GM12801 (cell line): ENCODE measurements around the gene PRKD1.

Experiments
- CTCF ChIP-seq: IDR thresholded peaks from one replicate; pipeline ENCODE4 v1.5.1; 2011; ENCODE audit warnings: control low read depth; ENCODE audit not compliant: insufficient read length; ENCODE audit errors: extremely low read depth

PRKD1 gene

GRCh38 chr14:29587046-29587445, 340.6 kb downstream of the PRKD1 start:
- TF ChIP-seq CTCF, result no peak

DNA sequence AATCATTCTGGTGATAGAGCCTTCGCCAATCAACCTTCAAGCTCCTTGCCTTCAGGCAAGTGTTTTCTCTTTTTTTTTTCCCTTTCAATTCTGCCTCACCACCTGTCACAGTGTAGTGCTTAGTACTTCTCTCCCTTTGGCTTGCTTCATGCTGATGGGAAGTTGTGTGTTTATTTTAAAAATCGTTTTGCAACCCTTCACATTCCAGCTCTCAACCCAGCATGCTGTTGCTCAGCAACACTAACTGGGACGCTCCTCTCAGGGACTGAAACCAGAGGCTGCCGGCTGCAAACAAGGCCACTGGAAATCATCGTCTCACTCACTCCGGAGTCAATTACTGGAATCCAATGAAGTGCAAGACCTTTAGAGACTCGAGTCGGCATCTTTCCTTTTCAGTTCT, 342.7 kb downstream of the PRKD1 start:
- TF ChIP-seq CTCF, result no peak

- TF ChIP-seq CTCF, result no peak
Measured at GRCh38 chr14:29580763-29581162, 346.9 kb downstream of the PRKD1 start.

- no peak for TF ChIP-seq CTCF
Measured at GRCh38 chr14:29579838-29580237, 347.8 kb downstream of the PRKD1 start.

DNA sequence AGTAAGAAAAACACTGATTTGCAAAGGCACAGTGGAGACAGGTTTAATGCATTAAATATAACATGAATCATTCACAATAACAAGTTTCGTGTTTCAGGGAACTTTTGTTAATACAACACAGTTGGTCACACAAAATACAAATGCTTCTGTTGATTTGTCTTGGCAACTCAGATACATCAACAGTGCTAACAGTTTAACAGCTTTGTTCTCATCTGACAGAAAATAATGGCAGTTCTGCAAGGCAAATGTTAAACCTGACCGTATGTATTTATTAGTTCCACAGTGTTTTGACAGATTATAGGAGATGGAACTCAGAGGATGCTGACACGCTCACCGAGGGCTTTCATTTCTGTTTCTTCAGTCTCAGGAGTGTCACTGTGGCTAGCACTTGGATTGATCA, 350.7 kb downstream of the PRKD1 start:
- TF ChIP-seq CTCF, result no peak

- TF ChIP-seq CTCF, result no peak
Measured at GRCh38 chr14:29569194-29569593, 358.5 kb downstream of the PRKD1 start.

GRCh38 chr14:29566194-29566593, 361.5 kb downstream of the PRKD1 start:
- no peak for TF ChIP-seq CTCF

GRCh38 chr14:29558516-29558915, 369.1 kb downstream of the PRKD1 start:
- TF ChIP-seq CTCF, result no peak
